GM18511 (cell line): ENCODE results near the gene UNC119B.

Source experiments
- ATAC-seq: cut with Tn5 transposase; IDR thresholded peaks from one replicate; pipeline ENCODE4 v1.9.1; 2021; ENCODE audit warnings: mild to moderate bottlenecking, moderate library complexity; ENCODE audit not compliant: unreplicated experiment

UNC119B gene

GRCh38 chr12:120761519-120761934, 51.3 kb downstream of the UNC119B start:
- no peak for ATAC-seq

GRCh38 chr12:120762086-120762485, 51.8 kb downstream of the UNC119B start:
- ATAC-seq: no peak

GRCh38 chr12:120763250-120763649, 53.0 kb downstream of the UNC119B start:
- ATAC-seq: no peak

- no peak for ATAC-seq
Observed at GRCh38 chr12:120764816-120765215, 54.6 kb downstream of the UNC119B start.

- no peak for ATAC-seq
Observed at GRCh38 chr12:120766566-120766965, 56.3 kb downstream of the UNC119B start.

- ATAC-seq: no peak
Observed at GRCh38 chr12:120767071-120768024, 57.1 kb downstream of the UNC119B start.

GRCh38 chr12:120771097-120771496, 60.8 kb downstream of the UNC119B start:
- no peak for ATAC-seq
